Endothelial cell of hepatic sinusoid (primary cell): Measurements from ENCODE around the gene CDC42EP4.

Experiments
- in situ Hi-C: cut with HindIII; loops from 2 replicates; pipeline ENCODE4 v1.10.0; 2017; ENCODE audit warnings: low sequenced_read_pairs

CDC42EP4 gene, protein sequence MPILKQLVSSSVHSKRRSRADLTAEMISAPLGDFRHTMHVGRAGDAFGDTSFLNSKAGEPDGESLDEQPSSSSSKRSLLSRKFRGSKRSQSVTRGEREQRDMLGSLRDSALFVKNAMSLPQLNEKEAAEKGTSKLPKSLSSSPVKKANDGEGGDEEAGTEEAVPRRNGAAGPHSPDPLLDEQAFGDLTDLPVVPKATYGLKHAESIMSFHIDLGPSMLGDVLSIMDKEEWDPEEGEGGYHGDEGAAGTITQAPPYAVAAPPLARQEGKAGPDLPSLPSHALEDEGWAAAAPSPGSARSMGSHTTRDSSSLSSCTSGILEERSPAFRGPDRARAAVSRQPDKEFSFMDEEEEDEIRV

DNA sequence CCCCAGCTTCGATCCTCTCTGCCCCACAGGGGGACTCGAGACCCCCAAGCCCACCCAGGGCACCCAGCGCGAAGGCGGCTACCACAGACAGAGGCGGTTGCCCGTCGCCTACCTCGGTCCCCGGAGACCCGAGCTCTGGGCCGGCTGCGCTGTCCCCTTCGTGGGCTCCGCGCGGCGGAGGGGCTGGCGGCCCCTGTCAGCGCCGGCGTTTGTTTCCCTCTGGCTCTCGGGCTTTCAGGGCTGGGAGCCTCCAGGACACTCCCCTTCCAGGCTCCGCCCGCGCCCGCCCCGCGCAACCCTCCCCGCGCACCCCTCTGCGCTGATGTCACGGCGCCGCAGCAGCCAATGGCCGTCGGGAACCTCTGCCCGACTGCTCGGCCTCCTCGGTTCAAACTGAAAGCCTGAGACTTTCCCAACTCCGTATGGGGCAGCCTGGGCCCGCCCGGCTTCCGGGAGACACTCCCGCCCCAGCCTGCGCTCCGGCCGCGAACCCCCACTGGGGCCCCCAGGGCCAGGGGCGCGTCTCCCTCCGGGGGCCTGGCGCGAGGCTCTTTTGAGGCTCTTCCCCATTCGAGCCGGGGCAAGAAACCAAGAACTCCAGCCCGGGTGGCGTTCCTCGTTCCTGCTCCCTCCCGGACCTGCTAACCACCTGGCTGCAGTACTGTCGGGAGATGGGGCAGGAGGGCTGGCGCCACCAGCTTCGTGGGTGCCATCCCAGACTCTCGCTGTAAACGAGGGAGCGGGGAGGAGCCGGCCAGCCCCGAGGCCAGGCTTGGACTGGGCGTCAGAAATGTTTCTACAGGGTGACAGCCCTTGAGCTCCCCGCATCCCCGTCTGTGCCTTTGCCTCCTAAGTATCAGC, at the start of gene CDC42EP4:
Gene CDC42EP4 (minus strand): TSS at position 221 of the 861 bp plus-strand sequence. CDS start 25,501 bp downstream, outside the sequence.
- in situ Hi-C loops, result no loop called here

DNA sequence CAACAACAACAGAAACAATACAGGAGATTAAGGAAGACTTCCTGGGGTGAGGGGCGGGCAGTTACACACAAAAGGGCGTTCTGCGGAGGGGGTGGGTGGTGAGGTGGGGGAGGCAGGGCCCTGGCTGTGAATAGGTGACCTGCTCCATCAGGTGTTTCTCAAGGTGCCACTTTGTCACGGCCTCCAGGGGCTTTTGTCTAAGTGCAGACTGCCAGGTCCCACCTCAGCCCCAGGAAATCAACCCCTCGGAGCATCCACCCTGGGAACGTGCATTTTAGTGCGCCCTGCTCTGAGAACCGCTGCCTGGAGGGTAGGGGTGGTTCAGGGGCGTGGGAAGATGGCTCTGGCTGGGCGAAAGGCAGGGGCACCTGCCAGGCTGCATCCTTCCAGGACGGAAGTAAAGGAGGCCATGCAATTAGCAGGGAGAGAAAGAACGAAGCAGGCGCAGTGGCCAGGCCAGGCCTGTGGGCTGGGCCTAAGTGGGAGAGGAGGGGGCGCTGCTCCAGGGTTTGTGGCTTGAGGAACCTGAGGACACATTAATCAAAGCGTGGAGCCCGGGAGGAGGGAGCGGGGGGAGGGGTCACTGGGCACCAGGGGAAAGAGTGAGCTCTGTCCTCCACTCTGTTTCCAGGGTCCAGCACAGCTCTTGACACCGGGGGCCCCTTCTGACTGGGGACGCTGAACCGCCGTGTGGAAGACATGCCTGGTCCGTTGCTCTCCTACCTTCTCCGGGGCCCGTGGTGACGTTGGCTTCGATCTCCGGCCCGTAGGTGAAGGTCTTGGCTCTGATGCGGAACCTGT, 49.4 kb upstream of the CDC42EP4 start:
- in situ Hi-C loops, result no loop called here

DNA sequence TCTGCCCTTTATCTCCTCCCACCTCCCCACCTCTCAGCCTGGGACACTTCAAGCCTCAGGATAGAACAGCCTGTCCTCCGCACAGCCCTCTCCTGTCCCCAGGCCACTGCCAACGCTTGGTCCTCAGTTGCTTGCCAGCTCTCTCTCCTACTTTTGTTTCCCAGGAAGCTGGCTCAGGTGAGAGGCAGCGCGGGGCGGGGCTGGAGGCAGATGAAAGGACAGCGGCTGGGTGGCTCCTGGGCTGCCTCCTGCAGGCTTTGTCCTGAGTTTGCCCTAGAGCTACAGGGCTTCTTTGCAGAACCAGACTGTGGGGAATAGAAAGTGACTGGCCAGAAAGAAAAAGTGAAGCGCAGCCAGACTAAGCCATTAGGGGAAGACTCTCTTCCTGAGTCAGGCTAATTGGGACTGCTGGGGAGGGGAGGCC, 48.2 kb upstream of the CDC42EP4 start:
- in situ Hi-C loops, result no loop called here

DNA sequence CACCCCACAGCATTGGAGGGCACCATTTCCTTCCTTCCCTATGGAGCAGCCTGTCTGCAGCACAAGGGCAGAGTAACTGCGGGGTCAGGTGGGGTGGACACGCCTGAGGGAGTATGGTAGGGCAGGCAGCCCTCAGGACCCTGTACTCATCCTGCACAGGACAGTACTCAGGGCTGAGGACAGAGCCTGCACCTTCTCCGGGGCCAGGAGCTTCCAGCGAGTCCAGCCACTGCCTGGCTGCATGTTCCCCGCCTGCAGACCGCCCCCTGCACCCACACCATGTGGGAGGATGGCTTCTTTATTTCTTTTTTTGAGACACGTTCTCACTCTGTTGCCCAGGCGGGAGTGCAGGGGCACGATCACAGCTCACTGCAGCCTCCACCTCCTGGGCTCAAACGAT, 47.6 kb upstream of the CDC42EP4 start:
- in situ Hi-C loops, result no loop called here

DNA sequence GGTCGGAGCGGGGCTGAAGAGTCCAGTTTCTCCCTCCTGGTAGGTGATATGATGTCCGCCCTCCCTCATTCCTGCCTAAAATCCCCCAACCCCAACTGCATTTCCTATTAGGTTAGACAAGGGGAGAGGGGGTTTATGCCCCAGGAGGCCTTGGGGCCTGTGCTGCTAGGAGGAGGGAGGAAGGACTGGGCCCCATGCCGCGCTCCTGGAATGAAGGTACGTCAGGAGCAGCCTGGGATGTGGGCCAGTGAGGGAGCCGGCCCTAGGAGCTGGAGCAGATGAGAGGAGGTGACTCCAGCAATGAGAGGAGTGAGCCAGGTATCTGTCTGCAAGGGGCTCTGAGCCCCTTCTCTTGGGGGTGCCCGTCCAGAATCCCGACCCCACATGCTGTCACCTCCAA, 46.9 kb upstream of the CDC42EP4 start:
- in situ Hi-C loops, result no loop called here

DNA sequence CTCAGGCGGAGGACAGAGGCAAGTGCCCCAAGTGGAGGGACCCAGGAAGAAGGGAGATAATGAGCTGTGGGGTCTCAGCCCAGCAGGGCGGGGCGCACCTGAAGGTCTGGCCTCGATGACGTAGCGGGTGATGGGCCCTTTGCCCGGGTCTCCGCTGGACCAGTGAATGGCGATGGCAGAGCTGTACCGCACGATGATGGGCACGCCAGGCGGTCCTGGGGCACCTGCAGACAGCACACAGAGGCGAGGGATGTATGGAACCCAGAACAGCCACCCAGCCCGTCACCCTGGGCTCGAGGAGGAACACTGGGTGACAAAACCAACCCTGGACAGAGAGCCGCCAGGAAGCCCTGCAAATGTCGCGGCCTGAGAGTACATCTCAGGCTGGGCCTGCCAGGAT, 46.2 kb upstream of the CDC42EP4 start:
- in situ Hi-C loops, result no loop called here

DNA sequence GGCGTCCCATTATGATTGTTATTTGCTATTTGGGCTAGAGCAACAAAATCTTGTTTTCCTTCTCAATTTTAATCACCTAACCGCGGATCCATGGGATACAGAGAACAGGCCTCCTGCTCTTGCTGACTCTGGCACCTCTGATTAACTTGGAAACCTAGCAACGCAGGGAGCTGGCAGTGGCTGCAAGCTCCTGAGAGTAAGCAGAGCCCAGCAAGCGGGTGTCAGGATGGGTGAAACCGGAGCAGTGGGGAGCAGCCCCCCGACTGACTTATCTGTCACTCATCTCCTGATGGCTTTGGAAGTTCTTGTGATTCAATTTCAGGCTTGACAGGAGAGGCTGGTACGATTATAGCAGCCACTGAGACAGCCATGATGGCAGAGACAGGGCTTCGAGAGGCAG, 45.5 kb upstream of the CDC42EP4 start:
- in situ Hi-C loops, result no loop called here

DNA sequence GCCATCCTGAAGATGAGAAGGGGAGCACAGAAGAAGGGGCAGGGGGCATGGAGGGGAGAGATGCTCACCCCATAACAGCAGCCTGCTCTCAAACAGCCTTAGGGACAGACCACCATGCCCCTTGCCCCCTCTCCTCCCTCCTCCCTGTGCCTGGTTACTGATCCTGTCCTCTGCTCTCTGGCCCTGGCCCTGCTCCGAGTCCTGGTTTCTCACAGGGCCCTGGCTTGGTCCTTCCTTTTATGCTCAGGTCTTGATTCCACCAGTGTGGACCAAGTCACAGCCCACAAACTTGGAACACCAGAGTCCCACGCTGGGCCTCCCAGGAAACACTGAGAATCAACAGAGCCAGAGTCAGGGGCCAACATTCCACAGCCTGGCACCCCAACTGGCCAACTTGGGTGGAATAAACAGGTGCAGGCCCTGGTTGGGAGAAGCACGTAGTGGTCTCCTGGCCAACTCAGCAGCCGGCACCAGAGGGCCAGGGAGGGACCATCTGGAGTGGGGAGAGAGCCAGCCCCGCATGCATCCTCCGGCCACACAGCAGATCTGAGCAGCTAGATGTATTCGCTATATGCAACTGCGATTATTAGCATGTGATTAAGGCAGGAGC, 44.9 kb upstream of the CDC42EP4 start:
- in situ Hi-C loops, result no loop called here

DNA sequence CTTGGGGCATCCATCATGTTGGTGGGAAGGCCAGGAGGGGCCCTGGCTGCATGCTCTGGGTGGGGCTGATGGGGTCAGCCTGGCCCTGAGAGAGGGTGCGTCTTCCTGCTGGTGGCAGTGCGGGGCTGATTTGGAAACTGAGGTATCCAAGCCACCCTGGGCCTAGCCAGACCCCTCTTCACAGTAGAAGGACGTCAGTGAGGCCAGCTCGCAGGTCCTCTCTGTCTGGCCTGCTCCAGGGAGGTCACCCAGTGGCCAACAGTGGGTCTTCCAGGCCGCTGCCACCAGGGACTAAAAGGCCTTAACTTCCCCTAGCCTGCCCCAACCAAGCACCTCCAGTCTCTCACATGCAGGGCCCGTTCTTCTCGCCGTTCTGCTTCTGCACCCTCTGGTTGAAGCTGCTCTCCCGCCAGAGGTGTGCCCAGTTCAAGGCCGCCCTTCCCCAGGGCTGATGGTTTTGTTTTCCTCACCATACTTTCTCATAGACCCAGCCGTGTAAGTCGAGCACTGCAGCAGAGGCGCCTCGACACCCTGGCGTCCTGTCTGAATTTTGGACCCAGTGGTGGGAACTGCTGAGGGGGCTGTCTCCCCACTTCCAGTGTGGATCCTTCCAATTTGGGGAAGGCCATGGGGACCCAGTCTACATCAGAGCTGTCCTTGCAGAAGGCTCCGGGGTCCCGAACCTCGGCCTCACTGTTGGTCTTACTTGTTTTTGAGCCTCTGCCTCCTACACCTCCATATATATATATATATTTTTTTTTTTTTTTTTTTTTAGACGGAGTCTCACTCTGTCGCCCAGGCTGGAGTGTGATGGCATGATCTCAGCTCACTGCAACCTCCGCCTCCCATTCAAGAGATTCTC, 42.9 kb upstream of the CDC42EP4 start:
- in situ Hi-C loops, result no loop called here

DNA sequence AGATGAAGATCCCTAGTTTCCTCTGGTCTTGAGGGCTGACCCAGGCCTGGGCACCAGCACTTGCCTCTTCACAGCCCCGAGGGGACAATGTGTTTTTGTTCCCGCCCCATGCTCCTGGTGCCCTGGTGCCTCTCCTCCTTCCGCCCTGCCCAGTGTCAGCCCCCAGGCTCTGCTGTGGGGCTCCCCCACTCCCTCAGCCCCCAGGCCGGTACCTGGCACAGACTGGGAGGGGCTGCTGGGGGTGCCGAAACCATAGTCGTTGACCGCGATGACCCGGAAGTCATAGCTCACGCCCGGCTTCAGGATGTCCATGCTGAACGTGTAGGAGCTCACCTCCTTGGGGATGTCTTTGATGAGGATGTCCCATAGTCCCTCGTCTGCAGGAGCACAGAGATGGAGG, 40.5 kb upstream of the CDC42EP4 start:
- in situ Hi-C loops, result no loop called here

DNA sequence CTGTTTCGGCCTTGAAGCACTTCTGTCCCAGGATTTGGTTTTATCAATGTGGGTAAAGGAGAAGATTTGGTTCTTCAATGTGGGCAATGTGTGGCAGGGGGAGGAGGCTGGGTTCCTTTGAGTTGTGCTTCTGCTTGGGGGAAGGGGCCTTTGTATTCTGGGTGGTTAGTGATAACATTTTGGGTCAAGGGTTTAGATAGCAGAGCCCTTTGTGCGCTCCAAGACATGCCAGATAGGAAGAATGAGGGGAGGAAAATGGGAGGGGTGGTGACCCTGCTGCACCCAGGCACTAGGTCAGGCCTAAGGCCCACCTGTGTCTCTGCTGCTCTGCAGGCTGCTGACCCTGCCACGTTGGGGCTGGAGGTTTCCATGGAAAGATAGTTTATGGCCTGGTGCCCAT, 40.0 kb upstream of the CDC42EP4 start:
- in situ Hi-C loops, result no loop called here

DNA sequence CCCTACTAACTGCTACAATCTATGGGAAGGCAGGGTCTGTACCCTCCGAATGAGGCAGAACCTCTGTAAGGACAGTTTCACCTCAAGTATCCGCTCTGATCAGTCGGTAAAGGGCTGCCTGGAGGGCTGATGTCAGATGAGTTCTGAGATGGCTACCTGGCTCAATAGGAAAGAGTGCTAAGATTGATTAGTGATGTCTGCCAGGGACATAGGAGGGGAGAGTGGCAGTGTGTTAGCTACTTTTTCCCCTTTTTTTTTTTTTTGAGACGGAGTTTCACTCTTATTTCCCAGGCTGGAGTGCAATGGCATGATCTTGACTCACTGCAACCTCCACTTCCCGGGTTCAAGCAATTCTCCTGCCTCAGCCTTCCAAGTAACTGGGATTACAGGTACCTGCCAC, 39.1 kb upstream of the CDC42EP4 start:
- in situ Hi-C loops, result no loop called here

DNA sequence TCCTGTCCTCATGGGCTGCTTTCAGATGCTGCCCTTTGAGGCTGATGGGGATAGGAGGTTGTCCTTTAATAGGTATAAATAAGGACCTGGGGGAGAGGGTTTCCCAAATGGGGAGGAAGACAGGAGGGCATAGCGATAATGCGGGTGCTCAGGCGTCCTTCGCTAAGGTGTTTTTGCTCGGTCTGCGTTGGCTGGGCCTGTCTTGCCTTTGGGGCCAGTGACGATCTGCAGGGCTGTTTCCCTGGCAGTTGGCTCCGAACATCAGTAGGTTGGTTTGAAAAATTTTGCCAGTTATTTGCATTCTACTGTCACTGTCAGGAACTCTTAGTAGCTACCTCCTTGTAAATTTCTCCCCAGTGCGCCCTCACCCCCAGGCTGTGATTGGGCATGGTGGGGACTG, 37.8 kb upstream of the CDC42EP4 start:
- in situ Hi-C loops, result loop anchor here (5.0 kb wide), 3 partner anchors 43 to 102 kb away; no protein-coding TSS in a partner anchor

DNA sequence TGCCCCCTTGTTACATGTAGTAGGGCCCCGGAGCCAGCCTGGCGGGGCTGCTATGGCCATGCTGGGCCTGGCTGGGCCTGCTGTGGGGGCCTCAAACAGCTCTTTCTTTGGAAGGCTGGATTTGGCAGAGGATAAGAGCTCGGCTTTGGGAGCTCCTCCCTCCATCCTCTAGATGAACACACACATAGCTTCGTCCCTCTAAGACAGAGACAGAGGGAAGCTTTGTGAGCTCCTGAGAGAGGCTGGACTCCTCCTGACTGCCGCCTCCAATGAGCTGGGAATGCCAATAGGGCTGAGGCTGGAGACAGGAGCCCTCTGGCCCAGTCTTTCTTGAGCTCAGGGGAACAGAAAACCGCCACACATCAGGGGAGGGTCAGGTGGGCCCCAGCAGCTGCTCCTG, 37.3 kb upstream of the CDC42EP4 start:
- in situ Hi-C loops, result loop anchor here (5.0 kb wide), 3 partner anchors 43 to 102 kb away; no protein-coding TSS in a partner anchor

DNA sequence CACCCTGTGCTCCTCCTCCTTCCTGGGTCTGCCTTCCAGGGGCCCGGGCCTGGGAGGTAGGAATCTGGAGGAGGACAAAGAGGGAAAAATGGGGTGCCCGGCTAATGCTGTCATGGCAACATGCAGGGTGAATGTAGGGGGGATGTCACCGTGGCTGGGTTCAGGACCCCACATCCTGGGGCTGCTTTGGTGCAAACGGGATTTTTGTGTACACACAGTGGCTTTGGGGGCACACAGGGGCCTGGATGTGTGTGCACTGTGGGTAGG, 37.0 kb upstream of the CDC42EP4 start:
- in situ Hi-C loops, result loop anchor here (5.0 kb wide), 3 partner anchors 44 to 101 kb away; no protein-coding TSS in a partner anchor

DNA sequence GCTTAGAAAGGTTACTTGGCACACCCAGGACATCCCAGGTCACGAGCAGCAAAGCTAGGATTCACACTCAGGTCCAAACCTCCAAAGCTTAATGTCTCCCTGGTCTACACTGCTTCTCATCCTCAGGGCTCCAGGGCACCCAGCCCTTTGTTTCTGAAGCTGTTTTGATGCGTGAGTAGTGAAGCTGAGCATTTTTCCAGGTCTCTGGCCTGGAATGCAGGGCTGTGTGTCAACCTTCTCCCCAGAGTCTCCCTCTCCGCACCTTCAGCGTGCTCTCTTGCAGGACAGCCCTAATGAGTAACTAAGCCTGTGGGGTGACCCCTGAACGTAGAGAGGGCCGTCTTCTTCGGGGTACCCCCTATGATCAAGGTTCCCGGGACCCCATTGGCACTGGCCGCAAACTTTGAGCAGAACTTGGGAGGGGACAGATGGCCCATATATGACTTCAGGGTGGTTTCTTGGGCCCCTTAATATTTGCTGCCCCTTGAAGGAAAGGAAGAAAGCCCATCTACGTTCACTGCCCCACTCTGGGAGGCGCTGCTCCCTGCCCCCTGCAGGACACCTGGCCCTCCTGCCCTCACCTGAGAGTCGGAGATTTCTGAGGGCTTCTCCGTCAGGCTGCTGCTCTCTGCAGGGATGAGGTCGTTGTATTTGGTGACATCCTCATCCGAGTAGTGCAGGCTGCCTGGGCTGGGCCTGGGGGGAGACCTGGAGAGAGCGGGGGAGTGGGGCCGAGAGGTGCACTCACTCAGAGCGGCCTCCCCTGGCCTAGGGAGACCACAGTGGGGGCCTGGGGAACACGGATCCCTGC, 36.4 kb upstream of the CDC42EP4 start:
- in situ Hi-C loops, result loop anchor here (5.0 kb wide), 3 partner anchors 44 to 101 kb away; no protein-coding TSS in a partner anchor

DNA sequence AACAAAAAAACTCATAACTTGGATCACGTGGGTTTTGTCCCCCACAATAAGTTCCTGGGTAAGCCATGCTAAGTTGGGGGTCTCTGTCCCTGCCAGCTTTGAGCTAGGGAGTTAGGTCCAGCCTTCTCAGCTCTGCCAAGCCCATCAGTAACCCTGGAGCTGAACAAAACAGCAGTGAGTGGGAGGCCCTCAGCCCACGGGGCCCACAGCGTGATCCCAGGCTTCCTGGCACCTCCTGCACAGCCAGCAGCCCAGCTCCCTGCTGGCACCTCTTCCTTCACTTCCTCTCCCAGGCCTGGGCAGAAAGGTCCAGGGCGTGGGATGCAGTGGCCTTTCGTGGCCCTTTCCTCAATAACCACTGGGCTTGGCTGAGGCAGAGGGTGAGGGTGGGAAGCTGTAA, 35.5 kb upstream of the CDC42EP4 start:
- in situ Hi-C loops, result loop anchor here (5.0 kb wide), 3 partner anchors 45 to 100 kb away; no protein-coding TSS in a partner anchor

DNA sequence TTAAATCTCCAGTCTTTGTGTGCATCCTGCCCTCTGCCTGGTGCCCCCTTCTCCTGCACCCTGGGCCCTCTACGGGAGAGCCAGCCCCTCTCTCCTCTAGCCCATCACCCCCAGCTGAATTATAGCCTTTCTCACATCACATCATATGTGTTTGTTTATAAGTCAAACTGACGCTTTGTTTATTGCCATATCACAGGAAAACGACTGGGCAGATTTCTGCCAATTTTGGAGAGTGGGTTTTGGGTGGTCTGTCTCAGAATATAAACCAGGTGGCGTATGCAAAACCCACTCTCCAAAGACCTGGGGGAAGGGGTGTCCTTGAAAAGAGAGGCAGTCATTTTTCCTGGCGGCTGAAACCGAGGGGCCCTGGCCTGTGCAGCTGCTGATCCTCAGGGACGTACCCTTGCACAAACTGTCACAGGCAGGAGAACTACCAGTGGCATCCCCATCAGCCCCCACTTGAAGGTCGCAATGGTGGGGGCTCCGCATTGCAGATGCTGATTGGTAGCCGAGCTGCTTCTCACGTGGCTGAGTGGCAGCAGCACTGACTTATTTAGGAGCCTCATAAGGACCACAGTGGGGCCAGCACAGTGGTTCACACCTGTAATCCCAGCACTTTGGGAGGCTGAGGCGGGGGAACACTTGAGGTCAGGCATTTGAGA, 34.8 kb upstream of the CDC42EP4 start:
- in situ Hi-C loops, result loop anchor here (5.0 kb wide), 3 partner anchors 46 to 99 kb away; no protein-coding TSS in a partner anchor
